ENCODE results near the gene SLFNL1.

GRCh38 chr1:41006942-41007865 lies 14.3 kb downstream of the SLFNL1 start:
- no peak for TF ChIP-seq EZH2 (optimal IDR thresholded peaks at IDR 0.05; ENCODE audit: low read depth, low read length)
- no peak for TF ChIP-seq CTCF (IDR thresholded peaks at IDR 0.05; ENCODE audit: low read length)
- TF ChIP-seq EZH2phosphoT487 (IDR thresholded peaks at IDR 0.05; ENCODE audit: low read length): no peak
